Loucy (cell line): ENCODE results near the gene EXOC5.

Source experiments
- H2AFZ ChIP-seq: fragments of 200-600 bp; sonication (generic); 2 replicates; pipeline ENCODE4 v1.6.0; 2016; ENCODE audit warnings: antibody characterized with exemption, mild to moderate bottlenecking, low read length, moderate library complexity
- H3F3A ChIP-seq: fragments of 200-600 bp; 2 replicates; pipeline ENCODE4 v1.6.0; 2016; ENCODE audit warnings: antibody characterized with exemption, low read depth, mild to moderate bottlenecking
- H3K27me3 ChIP-seq: fragments of 200-600 bp; sonication (generic); 2 replicates; pipeline ENCODE4 v1.6.1; 2014; ENCODE audit warnings: low read length, mild to moderate bottlenecking; ENCODE audit not compliant: insufficient read depth, poor library complexity, severe bottlenecking
- H3K36me3 ChIP-seq: fragments of 200-600 bp; sonication (generic); 2 replicates; pipeline ENCODE4 v1.6.1; 2016; ENCODE audit warnings: low read length; ENCODE audit not compliant: insufficient read depth
- H3K4me1 ChIP-seq: fragments of 200-600 bp; sonication (generic); 2 replicates; pipeline ENCODE4 v1.5.1; 2014; ENCODE audit warnings: low read length, mild to moderate bottlenecking; ENCODE audit not compliant: insufficient read depth, poor library complexity, severe bottlenecking
- H3K4me2 ChIP-seq: fragments of 200-600 bp; sonication (generic); 2 replicates; pipeline ENCODE4 v1.6.0; 2014; ENCODE audit warnings: antibody characterized with exemption, low read length, low read depth, mild to moderate bottlenecking; ENCODE audit not compliant: poor library complexity, severe bottlenecking
- H3K4me3 ChIP-seq: fragments of 200-600 bp; sonication (generic); 2 replicates; pipeline ENCODE4 v1.5.1; 2014; ENCODE audit warnings: low read length, mild to moderate bottlenecking, mixed read lengths; ENCODE audit not compliant: poor library complexity, severe bottlenecking
- H3K79me2 ChIP-seq: fragments of 200-600 bp; sonication (generic); 2 replicates; pipeline ENCODE4 v1.6.1; 2014; ENCODE audit warnings: low read length; ENCODE audit not compliant: insufficient read depth
- H3K9ac ChIP-seq: fragments of 200-600 bp; sonication (generic); 2 replicates; pipeline ENCODE4 v1.6.0; 2014; ENCODE audit warnings: mild to moderate bottlenecking, low read depth, low read length, moderate library complexity; ENCODE audit not compliant: poor library complexity, severe bottlenecking
- H3K9me2 ChIP-seq: fragments of 200-600 bp; sonication (generic); replicated peaks from 2 replicates; pipeline ENCODE4 v1.6.1; 2016; ENCODE audit warnings: low read depth, low read length, mixed read lengths
- H3K9me3 ChIP-seq: fragments of 200-600 bp; sonication (generic); 2 replicates; pipeline ENCODE4 v1.6.1; 2014; ENCODE audit warnings: mild to moderate bottlenecking, antibody characterized with exemption, low read length, low read depth; ENCODE audit not compliant: insufficient read depth
- H4K20me1 ChIP-seq: fragments of 200-600 bp; sonication (generic); 2 replicates; pipeline ENCODE4 v1.6.0; 2014; ENCODE audit warnings: antibody characterized with exemption, low read length, mild to moderate bottlenecking; ENCODE audit not compliant: insufficient read depth, poor library complexity, severe bottlenecking
- EZH2phosphoT487 ChIP-seq: fragments of 200-600 bp; IDR thresholded peaks from 2 replicates; pipeline ENCODE4 v1.6.1; 2018; ENCODE audit warnings: antibody characterized with exemption, mild to moderate bottlenecking, moderate library complexity, borderline replicate concordance
- TF ChIP-seq, protein P1 (sequence below): fragments of 200-600 bp; sonication (generic); conservative IDR thresholded peaks from 2 replicates; pipeline ENCODE4 v1.5.1; 2014; ENCODE audit warnings: mild to moderate bottlenecking, antibody characterized with exemption, low read length

The EXOC5 gene

DNA sequence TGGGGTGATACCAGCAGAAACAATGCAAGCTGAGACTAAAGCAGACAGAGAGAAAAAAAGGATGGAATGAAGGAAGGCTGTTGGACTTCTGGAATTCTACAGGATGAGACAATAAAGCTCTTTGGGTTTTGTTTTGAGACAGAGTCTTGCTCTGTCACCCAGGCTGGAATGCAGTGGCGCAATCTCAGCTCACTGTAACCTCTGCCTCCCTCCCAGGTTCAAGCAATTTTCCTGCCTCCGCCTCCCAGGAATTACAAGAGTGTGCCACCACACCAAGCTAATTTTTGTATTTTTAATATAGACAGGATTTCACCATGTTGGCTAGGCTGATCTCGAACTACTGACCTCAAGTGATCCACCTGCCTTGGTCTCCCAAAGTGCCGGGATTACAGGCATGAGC is 115.4 kb downstream of the EXOC5 start:
- Histone ChIP-seq H3K27me3 (no peaks in the 10 kb centered on the region), H2AFZ (no peak overlapping the region), H3K79me2 (no peaks in the 10 kb centered on the region), H3K9me2 (no peaks in the 10 kb centered on the region), H4K20me1 (no peaks in the 10 kb centered on the region), H3K4me1 (no peaks in the 10 kb centered on the region), H3K9ac (no peak overlapping the region), H3K4me2 (no peak overlapping the region), H3F3A (no peaks in the 10 kb centered on the region), H3K4me3 (no peak overlapping the region), H3K9me3 (no peaks in the 10 kb centered on the region), H3K36me3 (no peaks in the 10 kb centered on the region)
- no peak for TF ChIP-seq EZH2phosphoT487
- TF ChIP-seq, protein P1, sequence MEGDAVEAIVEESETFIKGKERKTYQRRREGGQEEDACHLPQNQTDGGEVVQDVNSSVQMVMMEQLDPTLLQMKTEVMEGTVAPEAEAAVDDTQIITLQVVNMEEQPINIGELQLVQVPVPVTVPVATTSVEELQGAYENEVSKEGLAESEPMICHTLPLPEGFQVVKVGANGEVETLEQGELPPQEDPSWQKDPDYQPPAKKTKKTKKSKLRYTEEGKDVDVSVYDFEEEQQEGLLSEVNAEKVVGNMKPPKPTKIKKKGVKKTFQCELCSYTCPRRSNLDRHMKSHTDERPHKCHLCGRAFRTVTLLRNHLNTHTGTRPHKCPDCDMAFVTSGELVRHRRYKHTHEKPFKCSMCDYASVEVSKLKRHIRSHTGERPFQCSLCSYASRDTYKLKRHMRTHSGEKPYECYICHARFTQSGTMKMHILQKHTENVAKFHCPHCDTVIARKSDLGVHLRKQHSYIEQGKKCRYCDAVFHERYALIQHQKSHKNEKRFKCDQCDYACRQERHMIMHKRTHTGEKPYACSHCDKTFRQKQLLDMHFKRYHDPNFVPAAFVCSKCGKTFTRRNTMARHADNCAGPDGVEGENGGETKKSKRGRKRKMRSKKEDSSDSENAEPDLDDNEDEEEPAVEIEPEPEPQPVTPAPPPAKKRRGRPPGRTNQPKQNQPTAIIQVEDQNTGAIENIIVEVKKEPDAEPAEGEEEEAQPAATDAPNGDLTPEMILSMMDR, result no peak
